GM19043 (cell line): ENCODE results near the gene TMEM178B.

ENCODE experiments used
- ATAC-seq: cut with Tn5 transposase; IDR thresholded peaks from one replicate; pipeline ENCODE4 v1.9.1; 2021; ENCODE audit warnings: low read depth; ENCODE audit not compliant: unreplicated experiment

The TMEM178B gene

DNA sequence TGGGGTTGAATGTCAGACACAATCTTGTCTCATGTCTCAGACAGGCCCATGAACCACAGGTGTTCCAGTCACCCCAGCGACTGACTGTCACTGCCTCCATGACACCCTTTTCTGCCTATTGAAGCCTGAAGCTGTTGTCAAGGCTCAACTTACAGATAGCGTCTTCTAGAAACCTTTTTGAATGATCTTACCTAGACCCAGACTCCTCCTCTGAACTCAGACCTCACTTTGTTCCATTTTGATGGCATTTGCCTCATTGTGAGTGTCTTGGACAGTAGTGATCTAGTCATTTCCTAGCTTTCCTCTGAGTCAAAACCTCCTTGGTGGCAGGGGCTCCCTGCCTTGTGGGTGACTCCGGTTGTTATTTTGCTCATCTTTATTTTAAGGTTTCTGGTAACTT lies 379.0 kb downstream of the TMEM178B start:
- no peak for ATAC-seq

DNA sequence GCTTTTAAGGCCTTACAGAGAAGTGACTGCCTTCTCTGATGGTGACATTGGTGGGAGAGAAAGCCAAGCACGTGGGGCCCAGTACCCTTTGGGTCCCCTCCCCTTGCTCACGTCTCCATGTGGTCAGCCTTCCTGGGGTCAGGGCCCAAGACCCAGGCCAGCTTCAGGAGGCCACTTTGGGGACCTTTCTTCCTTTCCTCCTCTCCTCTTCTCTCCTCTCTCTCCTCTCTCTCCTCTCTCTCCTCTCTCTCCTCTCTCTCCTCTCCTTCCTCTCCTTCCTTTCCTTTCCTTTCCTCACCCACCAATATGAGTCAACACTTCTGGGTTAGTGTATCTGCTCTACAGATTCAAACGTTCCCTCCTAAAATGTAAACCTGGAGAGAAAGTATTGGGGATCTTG lies 380.5 kb downstream of the TMEM178B start:
- no peak for ATAC-seq

DNA sequence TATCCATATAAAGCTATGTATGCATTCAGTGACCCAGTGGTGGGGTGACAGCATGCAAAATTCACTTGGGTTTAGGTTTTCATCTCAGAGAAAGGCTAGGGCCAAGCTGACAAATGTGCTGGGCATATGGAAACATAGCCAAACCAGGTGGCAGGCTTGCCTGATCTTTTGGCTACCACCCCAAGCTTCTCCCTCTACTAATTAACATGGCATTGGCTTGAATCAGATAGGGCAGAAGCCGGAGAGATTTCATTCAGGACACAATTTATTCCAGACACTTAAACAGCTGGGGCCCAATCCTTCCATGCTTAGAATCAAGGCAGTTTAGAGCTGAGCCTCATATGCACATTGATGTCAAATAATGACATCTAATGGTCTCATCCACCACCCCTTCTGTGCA lies 381.9 kb downstream of the TMEM178B start:
- no peak for ATAC-seq

DNA sequence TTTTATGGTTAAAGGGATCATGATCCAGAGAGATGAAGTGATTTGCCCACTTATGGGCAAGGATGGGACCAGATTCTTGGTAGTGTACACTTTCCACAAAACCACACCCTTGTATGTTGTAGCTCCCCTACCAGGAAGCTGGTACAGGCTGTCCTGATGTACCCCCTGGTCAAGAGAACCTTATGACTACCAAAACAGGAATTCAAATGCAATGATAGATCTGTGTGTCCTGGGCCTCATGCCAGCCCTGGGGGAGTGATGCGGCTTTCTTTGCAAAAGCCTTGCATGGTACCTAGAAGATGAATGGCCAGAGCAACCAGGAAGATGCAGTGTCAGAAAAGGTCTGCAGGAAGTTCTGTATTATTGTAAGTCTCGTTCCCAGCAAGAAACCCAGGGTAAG lies 382.4 kb downstream of the TMEM178B start:
- ATAC-seq = no peak

- no peak for ATAC-seq
Measured at GRCh38 chr7:141456711-141457110, 382.8 kb downstream of the TMEM178B start.

GRCh38 chr7:141460781-141461715 lies 387.2 kb downstream of the TMEM178B start:
- ATAC-seq = no peak

DNA sequence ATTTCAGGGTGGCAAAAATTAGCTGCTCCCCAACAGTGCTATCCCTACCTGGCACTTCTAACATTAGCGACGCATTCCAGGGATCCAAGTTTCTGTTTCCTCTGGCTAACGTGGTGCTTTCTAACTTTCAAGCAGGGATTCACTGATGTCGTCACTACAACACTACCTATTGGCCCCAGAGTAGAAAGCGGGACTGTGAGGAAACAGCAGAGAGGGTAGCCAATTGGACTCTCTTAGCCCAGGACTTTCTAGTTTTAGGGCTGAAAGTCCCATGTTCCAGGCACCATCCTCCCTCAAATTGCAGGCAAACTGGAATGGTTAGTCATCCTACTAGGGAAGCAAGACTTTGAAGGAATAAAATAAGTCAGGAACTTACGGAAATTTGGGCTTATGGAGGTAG lies 388.1 kb downstream of the TMEM178B start:
- ATAC-seq = no peak

- no peak for ATAC-seq
Measured at GRCh38 chr7:141462958-141463357, 389.1 kb downstream of the TMEM178B start.

GRCh38 chr7:141463986-141464385 lies 390.1 kb downstream of the TMEM178B start:
- ATAC-seq = no peak

- ATAC-seq = no peak
Measured at GRCh38 chr7:141464551-141464950, 390.7 kb downstream of the TMEM178B start.

GRCh38 chr7:141466151-141466904 lies 392.5 kb downstream of the TMEM178B start:
- no peak for ATAC-seq

- no peak for ATAC-seq
Measured at GRCh38 chr7:141468341-141468740, 394.5 kb downstream of the TMEM178B start.

DNA sequence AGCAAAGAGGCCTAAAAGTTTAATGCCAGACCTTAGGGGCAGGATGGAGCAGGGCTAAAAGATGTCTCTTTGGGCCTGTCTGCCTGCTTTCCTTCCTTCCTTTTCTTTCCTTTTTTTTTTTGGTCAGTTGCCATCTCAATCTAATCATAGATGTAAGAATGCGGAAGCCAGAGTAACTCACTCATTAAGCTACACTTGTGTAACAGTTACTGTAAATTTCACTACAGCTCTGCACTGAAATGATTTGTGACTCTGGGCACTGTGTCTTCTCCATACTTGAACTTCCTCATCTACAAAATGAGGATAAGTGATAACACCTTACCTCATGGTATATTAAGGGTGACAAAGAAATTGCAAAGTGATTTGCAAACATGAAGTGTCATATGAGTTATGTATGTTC lies 401.8 kb downstream of the TMEM178B start:
- no peak for ATAC-seq

- no peak for ATAC-seq
Measured at GRCh38 chr7:141477865-141478264, 404.0 kb downstream of the TMEM178B start.

DNA sequence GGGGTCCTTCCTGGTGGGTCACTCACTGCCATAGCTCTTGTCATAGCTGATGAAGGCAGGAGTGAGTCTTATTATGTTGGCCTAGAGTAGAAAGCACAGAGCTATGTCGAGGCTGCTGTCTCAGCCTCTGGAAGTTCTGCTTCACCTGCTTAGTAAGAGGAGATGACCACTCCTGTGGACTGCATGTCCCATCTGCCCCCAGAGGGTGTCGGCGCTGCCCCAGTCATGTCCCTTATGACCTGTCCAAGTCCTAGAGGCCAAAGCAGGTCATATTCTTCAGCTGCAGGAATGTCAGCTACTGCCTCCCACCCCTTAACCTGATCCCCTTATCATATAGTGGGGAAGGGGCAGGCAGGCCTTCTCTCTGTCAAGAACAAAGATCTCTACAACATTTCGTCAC lies 405.0 kb downstream of the TMEM178B start:
- ATAC-seq = no peak

DNA sequence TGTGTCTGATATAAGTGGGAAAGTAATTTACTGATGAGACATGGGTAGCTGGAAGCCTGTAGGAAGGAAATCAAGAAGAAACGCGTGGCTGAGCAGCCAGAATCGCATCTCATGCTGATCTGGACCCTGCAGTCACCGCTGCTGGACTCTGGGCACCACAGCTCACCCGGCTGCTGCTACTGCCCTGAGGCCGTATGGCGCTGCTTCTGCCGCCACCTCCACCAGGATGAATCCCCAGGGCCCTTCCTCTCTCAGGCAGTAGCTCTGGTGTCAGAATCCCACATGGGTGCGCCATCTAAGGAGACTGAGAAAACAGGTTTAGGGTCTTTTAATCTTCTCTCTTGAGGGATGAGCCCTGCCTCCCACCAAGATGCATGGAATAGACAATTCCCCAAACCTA lies 407.1 kb downstream of the TMEM178B start:
- no peak for ATAC-seq

DNA sequence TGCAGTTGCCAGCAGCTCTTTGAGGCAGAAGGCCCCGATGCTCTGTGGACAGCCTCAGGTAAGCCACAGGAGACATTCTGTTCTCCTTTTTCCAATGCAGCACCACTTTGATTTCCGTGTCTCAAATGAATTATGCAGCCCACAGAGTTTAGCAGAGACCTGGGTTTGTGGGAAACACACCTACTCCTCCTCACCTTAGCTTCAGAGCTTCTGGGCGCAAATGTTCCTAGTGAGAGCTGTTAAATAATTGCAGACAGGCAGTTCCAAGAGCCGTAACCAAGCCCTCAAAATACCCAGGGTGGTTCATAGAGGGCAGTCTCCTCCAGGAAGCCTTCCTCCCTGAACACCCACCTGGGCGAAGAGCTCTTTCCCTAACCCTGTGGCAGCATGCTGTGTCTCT lies 408.1 kb downstream of the TMEM178B start:
- no peak for ATAC-seq

GRCh38 chr7:141483044-141483443 lies 409.2 kb downstream of the TMEM178B start:
- no peak for ATAC-seq

DNA sequence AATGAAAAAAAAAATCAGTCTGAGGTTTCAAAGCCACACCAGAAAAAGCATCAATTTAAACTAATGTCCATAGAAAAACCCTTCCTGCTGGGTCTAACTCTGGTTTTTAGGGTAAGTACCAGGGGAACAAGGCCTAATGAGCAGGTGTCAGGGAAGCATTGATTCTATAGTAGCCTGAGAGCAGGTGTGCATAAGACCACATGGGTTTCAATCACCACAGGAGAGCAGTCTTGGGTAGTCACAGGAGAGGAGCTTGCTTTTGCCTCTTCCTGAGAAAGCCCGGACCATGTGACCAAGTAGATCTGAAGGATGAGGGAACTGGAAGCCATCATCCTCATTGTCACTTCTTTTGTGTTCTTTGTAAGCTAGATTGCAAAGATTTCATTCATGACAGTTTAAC lies 411.0 kb downstream of the TMEM178B start:
- no peak for ATAC-seq

- ATAC-seq = no peak
Measured at GRCh38 chr7:141486959-141487358, 413.1 kb downstream of the TMEM178B start.

DNA sequence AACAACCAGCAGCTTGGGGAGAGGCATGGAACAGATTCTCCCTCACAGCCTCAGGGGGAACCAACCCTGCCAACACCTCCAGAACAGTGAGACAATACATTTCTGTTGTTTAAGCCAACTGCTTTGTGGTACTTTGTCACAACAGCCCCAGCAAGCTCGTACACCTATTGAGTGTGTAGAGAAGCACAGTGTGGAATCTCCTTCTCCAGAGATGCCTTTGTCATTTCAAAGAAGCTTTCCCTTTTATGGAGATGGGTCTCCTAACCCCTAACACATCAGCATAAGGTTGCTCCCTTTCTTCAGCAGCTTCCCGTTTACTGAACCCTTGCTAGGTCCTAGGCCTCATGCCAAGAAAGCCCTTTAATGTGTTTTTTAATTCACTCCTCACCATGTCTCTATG lies 416.6 kb downstream of the TMEM178B start:
- no peak for ATAC-seq

- ATAC-seq = no peak
Measured at GRCh38 chr7:141495057-141495456, 421.2 kb downstream of the TMEM178B start.
